ENCODE results near the gene FRYL.

FRYL gene

GRCh38 chr4:48665555-48666186 lies 114.4 kb downstream of the FRYL start:
- no peak for FAIRE-seq
- no peak for TF ChIP-seq CTCF (IDR thresholded peaks at IDR 0.05; ENCODE audit: insufficient read depth, missing control alignments)
- DNase-seq (ENCODE audit: insufficient read length, low spot score), result no peak

- no peak for TF ChIP-seq CTCF (IDR thresholded peaks at IDR 0.05; ENCODE audit: insufficient read depth, missing control alignments)
- FAIRE-seq, result peak; percentile 35
- DNase-seq (ENCODE audit: insufficient read length, low spot score), result no peak
Measured at GRCh38 chr4:48664938-48665337, 115.1 kb downstream of the FRYL start.

GRCh38 chr4:48661391-48661790 lies 118.7 kb downstream of the FRYL start:
- no peak for DNase-seq (ENCODE audit: insufficient read length, low spot score)
- no peak for FAIRE-seq
- TF ChIP-seq CTCF (IDR thresholded peaks at IDR 0.05; ENCODE audit: insufficient read depth, missing control alignments), result no peak

- no peak for FAIRE-seq
- DNase-seq (ENCODE audit: insufficient read length, low spot score), result no peak
Measured at GRCh38 chr4:48660347-48660746, 119.7 kb downstream of the FRYL start.

GRCh38 chr4:48654015-48654664 lies 125.9 kb downstream of the FRYL start:
- FAIRE-seq (no peak), DNase-seq (ENCODE audit: insufficient read length, low spot score) (no peak)
- no peak for TF ChIP-seq CTCF (IDR thresholded peaks at IDR 0.05; ENCODE audit: insufficient read depth, missing control alignments)

More at GRCh38 chr4:48660347-48660746, 119.7 kb downstream of the FRYL start:
- no peak for TF ChIP-seq CTCF (IDR thresholded peaks at IDR 0.05; ENCODE audit: insufficient read depth, missing control alignments)

GRCh38 chr4:48653217-48654014 lies 126.7 kb downstream of the FRYL start:
- FAIRE-seq (no peak), DNase-seq (ENCODE audit: insufficient read length, low spot score) (no peak)
- no peak for TF ChIP-seq CTCF (IDR thresholded peaks at IDR 0.05; ENCODE audit: insufficient read depth, missing control alignments)
